DMS 273 (cell line): Measurements from ENCODE around the gene PODN.

Experiments used
- DNase-seq: peaks from one replicate; lab custom pipeline; 2025; ENCODE audit not compliant: unreplicated experiment; lab: John Stamatoyannopoulos, UW

The PODN gene

DNA sequence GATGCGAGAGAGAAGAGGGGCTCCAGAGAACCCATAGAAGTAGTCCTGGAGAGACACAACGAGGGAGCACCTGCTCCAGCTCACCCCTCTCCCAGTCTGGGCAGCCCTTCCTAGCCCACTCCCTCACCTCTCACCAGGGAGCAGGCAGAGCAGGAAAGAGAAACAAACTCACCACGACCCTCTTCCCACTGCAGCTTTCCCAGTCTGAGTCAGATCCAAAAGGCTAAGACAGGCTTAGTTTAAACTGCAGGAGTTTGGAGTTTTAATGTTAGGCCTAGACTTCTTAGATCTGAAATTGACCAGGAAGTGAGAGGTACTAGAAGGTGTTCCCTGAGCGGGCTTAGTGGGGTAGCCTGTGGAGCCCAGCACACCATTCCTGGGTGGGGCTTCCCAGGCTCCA lies 50.8 kb downstream of the PODN start:
- DNase-seq = no peak

- no peak for DNase-seq
Measured at GRCh38 chr1:53114090-53114489, 52.1 kb downstream of the PODN start.

- DNase-seq = no peak
Measured at GRCh38 chr1:53114581-53115400, 52.8 kb downstream of the PODN start.

DNA sequence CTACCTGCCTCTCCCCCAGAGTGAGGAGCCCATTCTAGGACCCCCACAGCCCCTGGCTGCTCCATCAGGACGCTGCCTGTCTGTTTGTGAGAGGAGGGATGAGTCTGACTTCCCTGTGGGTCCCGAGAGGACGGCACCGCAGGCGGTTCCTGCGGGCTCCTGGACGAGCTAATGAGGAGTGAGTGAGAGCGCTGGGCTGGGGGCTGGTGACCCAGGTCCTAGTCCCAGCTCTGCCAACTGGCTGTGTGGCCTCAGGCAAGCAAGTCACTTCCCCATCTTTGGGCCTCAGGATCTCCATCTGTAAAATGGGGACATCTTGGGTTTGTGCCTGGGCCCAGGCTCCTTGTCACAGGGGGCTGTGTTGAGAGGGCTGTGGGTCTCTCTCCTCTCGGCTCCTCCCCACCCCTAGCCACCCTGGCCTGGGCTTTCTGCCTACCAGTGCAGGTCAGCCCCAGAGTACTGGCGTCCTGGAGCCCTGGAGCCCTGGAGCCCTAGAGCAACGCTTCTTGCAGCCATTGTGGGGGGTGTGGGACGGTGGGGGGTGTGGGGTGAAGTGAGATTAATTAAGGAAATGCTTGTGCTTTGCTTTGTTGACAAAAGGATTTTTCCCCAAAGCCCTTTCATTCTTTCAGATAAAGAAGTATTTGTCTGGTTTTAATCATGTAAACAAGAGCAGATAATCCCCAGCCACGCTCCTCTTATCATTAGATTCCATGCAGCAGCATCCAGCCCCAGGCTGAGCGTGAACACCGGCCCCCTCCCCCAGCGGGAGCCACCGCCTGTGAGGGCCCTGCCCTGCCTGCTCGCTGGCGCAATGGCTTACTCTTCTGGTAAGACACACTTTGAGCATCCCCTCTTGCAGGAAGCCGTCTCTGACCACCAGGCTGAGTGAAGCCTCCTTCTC lies 53.6 kb downstream of the PODN start:
- DNase-seq = no peak

- no peak for DNase-seq
Measured at GRCh38 chr1:53116307-53116810, 54.3 kb downstream of the PODN start.

- DNase-seq = no peak
Measured at GRCh38 chr1:53116933-53117600, 55.1 kb downstream of the PODN start.

DNA sequence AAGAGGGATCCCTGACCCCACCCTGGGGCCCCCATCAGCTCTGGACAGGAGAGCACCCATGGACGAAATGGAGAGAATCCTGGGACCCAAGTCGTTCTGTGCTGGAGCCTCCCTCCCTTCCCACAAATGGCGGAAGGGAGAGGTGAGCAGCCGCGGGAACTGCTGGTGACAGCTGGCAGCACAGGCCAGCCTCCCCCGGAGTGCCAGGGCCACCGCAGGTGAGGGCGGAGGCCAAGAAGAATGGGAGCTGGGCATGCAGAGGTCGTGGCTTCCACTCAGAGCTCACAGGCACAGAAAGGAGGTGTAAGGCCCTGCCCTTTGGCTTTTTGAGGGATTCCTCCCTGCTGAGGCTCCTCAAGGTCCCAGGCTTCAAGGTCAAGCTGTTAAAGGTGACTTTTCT lies 55.8 kb downstream of the PODN start:
- DNase-seq = no peak

DNA sequence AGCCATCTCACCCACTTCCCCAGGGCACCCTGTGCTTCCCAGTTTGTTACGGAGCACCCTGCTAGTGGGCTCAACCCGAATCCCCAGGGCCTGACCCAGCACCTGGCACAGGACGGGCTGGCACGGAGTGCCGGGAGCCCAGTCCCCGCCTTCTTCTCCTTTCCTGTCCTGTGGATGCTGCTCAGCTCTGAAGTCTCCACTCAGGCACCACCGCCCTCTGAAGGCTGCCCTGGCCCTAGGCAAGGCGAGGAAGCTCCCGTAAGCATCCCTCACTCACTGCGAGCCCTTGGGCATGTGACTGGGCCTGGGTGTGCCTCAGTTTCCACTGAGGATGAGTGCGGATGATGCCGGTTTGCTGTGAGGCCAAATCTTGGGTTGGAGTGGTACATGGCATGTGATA lies 58.6 kb downstream of the PODN start:
- peak; percentile 62 for DNase-seq

DNA sequence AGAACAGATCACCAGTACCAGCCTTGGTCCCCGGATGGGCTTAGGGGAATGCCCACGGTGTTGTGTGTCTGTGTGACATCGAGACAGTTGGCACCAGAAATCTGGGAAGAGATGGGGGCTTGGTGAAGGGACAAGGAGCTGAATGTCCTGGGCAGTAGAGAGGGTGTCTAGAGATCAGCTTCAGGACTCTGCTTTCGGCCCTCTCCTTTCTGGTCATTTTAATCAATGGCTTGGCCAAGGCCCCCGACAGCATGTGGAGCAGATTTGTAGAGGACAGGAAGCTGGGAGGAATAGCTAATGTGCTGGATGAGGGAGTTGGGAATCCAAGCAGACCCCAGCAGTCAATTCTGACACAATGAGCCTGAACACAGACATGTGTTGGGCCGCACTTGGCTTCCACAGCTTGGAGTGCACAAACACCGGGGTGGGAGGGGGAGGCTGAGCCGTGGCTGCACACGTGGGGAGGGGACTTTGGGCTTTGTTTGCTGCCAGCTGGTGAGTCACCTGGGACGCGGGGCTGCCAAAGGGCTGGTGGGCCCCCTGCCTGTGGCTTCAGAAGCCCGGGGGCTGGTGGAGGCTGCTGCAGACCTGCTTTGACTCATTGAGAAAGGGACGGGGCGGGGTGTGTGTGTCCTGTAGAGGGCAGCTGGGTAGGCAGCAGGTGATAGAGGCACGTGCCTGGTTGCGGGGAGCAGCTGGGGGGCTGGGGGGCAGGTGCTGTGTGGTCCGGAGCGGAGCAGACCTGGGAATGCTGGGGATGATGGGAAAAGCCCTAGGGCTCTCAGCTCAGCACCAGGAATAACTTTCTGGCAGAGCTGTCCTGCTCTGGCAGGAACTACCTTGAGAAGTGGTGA lies 59.5 kb downstream of the PODN start:
- DNase-seq = peak; percentile 90

DNA sequence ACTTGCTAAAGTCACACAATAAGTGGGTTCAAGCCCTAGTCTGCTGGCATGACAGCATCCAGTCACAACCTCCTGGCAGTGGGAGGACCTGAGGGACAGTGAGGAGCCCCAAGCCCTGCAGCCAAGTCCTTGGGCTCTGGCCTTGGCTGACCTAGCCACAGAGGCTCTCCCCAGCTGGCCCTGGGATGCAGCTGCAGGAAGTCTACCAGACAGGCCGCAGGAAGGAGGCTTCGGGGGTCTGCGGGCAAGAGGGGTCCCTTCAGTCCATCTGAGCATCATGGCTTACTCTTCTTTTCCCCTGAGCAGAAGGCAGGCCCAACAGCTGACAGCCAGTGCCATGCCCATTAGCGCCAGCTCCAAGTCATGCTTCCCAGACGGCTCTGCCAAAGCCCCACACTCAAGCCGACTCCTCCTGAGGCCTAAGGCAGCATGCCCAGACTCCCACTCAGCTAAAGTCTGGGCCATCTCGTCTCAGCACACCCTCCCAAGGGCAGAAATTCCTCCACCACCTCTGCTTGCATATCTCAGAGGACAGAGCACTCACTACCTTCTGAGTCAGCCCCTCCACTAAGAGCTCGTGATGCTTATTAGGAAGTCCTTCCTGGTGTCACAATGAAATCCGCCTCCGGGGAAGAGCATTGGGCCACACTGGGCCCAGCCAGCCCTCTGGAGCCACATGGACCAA lies 60.3 kb downstream of the PODN start:
- DNase-seq = peak; percentile 75

- DNase-seq = peak; percentile 54
Measured at GRCh38 chr1:53122961-53123413, 61.0 kb downstream of the PODN start.

DNA sequence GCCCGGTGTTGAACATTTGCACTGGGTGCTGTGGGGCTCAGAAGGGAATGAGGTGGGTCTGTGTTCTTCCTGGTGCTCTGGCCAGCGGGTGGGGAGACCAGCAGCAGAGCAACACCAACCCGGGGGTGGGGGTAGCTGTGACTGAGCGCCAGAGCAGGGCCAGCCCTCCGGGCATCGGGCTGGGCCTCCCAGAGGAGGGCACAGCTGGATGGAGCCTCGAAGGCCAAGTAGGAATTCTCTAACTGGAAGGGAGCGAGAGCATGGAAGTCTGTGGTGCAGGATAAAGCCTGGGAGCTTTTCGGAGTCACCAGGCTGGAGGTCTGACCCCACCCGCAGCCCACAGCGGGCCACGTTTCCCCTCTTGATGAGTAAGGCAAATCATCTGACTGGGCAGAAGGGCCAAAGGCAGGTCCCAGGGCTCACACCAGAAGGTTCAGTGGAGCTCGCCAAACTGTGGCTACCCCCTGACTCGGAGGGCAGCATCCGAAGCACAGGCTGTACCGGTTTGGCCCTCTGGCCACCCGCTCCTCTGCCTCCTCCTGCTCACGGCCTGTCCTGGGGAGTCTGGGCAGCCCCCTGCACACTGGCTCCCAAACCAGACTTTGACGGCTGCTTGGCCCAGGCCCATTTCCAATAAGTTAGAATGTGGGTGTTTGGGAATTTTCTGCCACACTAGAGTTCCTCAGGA lies 61.6 kb downstream of the PODN start:
- no peak for DNase-seq

- DNase-seq = no peak
Measured at GRCh38 chr1:53125122-53125521, 63.1 kb downstream of the PODN start.

- peak; percentile 43 for DNase-seq
Measured at GRCh38 chr1:53125623-53126360, 63.8 kb downstream of the PODN start.

DNA sequence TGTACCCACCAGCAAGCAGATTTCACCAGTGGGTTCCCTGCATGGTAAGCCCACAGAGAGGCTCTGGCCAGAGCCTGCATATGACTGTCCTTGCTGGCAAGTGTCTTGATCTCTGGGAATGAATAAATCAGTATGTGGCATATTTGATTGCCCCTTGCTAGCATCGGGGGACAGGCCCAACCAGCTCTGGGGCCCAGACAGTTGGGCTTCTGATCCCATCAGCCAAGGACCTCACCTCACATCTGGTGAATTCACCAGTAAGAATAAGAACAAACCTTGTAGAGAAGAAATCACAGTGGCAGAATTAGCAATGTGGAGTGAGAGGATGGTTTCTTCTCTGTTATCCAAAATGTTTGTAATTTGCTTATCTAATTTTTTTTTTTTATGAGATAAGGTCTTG lies 64.5 kb downstream of the PODN start:
- no peak for DNase-seq

DNA sequence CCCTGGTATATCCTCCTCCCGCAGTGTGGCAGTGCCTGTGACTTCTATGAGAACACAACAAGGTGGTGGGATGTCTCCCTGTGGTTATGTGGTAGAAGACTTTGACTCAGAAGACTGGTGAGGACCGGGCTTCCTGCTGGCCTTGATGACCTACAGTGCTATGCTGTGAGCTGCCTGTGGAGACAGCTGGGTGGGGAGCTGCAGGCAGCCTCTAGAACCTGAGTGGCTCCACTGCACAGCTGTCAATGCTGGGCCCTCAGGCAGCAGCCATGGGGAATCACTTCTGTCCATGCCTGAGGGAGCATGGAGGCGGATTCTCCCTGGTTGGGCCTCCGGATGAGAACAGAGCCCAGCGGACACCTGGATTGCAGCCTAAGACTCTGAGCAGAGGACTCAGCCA lies 65.5 kb downstream of the PODN start:
- DNase-seq = peak; percentile 59

DNA sequence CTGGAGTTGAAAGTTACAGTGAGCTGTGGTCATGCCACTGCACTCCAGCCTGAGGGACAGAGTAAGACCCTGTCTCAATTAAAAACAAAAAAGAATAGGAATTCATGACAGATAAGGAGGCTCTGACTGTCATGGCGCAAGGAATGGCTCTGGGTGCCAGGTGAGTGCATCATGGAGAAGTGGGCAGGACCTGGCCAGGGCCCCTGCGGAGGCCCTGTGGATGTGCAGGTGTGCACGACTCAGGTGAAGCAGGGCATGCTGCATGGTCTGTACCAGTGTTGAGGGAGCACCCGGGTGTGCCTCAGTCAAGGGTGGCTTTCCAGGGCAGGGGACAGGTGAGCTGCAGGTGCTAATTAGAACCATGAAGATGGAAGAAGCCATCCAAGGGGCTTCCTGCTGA lies 66.4 kb downstream of the PODN start:
- no peak for DNase-seq

GRCh38 chr1:53129891-53130597 lies 68.0 kb downstream of the PODN start:
- DNase-seq = peak; percentile 46
